GM21786 (cell line): Measurements from ENCODE around the gene COTL1.

Experiments
- ATAC-seq: cut with Tn5 transposase; IDR thresholded peaks from one replicate; pipeline ENCODE4 v1.9.1; 2021; ENCODE audit not compliant: unreplicated experiment

The COTL1 gene

GRCh38 chr16:84555418-84556196 lies 62.3 kb downstream of the COTL1 start:
- no peak for ATAC-seq

GRCh38 chr16:84554627-84555328 lies 63.1 kb downstream of the COTL1 start:
- ATAC-seq: no peak

DNA sequence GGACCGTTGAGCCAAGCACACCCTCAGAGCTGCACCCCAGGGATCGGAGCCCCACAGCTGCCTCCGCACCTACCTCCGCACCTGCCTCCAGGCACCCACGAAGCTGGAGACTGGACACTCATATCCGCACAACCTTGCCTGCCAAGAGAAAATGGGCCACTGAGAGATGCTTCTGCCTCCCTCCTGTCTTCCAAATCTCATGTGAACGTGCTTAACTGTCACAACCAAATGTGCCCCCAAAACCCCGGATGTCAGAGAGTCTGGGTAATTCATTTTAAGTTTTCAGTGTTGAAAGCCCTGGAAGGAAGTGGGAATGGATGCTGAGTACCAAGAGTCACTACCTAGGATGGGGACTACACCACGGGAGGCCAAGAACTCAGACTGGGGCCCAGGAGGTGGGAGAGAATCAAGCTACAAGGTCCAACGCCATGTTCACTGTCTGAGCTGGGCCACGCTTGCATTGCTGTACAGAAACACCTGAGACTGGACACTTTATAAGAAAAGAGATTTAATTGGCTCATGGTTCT lies 63.9 kb downstream of the COTL1 start:
- ATAC-seq: no peak

DNA sequence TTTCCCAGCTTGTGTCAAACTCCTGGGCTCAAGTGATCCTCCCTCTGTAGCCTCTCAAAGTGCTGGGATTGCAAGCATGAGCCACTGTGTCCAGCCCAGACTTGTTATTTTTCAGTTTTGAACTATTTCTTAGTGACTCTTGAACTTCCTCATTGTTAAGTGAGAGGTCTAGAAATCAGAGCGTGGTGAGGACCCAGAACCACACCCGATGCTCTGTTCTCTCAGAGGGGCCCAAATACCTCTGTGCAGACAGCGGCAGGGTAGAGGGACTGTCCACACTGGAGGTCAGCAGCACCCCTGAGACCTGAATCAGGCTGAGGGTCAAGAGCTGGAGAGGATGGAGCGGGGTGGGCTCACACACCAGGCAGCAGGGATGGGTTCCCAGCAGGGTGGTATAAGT lies 65.7 kb downstream of the COTL1 start:
- ATAC-seq: no peak

- ATAC-seq: no peak
These were observed 67.8 kb downstream of the COTL1 start for GRCh38 chr16:84550096-84550495.

GRCh38 chr16:84548971-84549844 lies 68.7 kb downstream of the COTL1 start:
- no peak for ATAC-seq

DNA sequence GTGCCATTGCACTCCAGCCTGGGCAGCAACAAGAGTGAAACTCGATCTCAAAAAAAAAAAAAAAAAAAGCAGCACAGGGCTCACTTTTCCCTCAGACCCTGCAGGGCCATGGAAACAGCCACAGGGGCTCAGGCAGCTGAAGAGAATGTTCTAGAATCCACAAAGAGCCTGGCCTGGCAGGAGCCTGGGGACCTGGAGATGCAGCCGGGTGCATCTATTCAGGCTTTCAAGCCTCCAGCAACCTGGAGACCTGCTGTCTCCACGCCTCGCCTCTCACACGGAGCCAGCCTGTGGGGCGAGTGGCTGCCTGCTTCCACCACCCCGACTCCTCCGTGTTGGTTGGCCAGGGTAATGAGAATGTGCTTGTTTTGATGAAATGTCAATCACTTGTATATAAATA lies 69.4 kb downstream of the COTL1 start:
- ATAC-seq: no peak

GRCh38 chr16:84547546-84548061 lies 70.3 kb downstream of the COTL1 start:
- no peak for ATAC-seq

GRCh38 chr16:84546669-84547545 lies 71.0 kb downstream of the COTL1 start:
- ATAC-seq: no peak

DNA sequence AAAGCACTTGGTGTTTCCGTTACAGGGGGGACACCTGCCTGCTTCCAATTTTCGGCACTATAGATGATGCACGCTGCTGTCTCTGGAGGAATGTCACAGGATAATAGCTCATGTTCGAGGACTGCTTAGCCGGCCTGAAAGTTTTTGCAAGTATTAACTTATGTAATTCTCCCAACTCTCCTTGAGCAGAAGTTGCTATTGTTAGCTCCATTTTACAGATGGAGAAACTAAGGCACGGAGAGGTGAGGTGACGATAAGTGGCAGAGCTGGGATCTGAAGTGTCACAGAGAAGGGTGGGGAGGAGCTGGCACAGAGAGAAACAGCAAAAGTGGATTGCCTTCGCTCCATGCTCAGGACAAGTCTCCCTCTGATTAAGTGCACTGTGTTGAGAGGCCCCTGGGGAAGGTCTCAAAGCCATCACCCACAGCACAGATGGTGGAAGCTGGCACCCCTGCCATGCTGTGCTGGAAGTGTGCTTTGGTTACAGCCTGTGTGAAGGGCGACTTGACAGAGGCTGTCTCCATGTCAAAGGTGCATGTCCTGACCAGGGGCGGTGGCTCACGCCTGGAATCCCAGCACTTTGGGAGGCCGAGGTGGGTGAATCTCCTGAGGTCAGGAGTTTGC lies 72.7 kb downstream of the COTL1 start:
- ATAC-seq: no peak

DNA sequence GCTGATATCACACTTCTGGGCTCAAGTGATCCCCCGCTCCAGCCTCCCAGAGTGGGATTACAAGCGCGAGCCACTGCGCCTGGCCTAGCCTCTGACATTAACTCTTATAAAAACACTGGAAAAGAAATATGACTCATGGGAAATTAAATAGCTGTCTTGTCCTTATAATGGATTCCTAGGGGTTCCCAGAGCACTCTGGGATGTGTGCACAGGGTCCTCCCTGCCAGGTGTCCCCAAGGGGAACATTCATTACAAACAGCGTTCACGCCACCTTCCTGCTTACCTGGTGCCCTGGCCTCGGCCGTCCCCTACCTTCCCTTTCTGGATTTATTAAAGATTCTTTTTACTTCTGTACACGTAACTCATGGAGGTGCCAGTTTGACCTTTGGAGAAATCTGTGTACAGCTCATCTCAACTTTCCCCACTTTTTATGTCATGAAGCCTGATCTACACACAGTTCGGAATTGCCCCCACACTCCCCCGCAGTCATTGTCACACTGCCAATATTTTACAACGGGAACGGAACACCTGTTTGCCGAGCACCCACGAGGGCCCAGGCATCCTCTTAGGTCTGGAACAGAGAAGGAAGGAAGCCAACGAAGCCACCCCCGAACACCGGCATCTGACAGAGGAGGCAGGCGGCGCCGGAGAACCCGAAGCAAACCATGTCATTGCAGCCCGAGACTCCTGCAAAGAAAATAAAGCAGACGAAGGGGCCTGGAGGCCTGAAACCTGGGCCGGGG lies 73.7 kb downstream of the COTL1 start:
- ATAC-seq: no peak

GRCh38 chr16:84543253-84543652 lies 74.6 kb downstream of the COTL1 start:
- ATAC-seq: no peak

DNA sequence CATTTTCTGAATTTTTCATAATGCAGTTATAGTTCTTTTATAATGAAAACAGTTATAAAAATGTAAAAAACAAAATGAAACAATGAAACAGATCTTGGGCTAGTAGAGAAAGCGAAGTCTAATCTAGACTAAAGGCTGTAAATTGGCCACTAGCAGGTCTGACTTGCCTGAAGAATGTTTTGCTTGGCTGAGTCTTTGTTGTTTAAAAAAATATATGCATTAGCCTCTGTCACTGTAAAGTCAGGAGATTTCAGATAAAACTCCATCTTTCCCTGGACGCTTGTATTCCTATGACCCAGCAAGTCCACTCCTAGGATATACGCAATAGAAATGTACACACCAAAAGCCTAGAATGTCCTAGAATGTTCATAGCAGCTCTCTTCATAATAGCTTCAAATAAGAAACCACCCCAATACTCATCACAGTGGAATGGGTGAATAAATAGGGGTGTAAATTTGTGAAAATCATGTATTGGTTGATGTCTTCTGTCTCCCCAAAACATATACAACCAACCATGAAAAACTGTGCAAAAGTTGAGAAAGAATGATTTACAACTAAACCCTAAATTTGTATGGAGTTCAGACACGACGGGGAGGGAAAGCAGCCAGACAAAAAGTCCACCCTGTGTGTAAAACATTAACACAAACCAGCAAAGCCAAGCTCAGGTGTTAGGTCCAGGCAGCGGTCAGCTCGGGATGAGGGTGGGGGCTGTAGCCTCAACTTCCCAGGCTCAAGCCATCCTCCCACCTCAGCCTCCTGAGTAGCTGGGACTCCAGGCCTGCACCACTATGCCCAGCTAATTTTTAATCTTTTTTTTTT lies 75.7 kb downstream of the COTL1 start:
- ATAC-seq: no peak

DNA sequence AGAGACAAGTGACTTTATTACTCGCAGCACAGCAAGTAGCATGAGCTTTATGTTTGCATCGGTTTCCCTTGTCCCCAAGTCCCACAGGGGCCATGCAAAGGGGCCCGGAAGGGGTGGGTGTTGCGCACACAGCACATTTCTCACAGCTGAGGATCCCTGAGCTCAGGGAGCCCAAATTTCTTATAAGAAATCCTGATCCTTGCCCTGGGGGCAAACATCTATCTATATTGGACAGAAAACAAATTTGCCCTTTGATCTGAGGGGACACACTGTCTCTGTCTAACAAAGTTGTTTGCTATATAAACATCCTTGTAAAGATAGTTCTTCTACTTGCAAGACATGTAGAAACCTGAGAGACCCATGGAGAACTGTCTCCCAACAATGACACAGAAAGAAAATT lies 77.7 kb downstream of the COTL1 start:
- ATAC-seq: no peak

DNA sequence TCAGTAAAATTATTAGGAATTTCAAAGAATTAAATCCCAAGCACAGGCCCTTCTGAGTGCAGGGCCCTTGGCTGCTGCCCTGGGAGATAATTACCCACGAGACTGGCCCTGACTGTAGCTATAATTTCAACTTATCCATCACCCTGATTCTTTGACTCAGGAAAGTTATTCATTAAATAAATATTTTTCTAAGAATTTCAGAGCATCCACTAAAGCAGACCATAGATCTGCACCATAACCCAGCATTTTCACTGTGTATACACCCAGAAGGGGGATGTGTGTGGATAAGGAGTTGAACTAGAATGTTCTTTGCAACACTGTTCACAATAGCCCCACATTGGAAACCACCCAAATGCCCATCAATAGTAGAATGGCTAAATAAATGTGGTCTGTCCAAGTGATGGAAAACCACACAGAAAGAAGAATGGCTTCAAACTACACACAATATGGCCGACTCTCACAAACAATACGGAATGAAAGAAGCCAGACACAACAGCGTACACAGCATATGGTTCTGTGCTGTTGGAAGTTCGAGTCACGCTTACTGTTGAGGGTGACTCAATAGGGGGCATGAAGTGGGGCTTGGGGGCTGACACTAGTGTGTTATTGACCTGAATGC lies 79.5 kb downstream of the COTL1 start:
- no peak for ATAC-seq

GRCh38 chr16:84537491-84538151 lies 80.3 kb downstream of the COTL1 start:
- ATAC-seq: no peak

DNA sequence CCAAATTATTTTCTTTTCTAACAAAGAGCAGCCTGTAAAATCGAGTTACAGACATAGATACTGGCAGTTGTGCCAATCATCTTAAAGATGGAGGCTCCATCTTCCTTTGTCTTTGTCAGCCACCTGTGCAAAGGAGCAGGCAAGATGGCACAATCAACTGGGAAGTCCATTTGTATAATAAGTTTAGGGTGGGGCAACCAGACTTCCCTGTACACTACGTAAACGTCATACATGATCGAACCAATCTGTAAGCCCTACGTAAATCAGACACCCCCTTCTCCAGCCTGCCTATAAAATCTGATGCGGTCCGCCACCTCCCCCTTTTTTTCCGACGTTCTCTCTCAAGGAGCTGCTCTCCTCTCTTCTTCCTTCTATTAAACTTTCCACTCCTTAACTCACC lies 82.0 kb downstream of the COTL1 start:
- ATAC-seq: no peak
